Activated naive CD8-positive, alpha-beta T cell (primary cell): Measurements from ENCODE around the gene ZIC4.

Experiments
- H3K27ac Mint-ChIP-seq: one replicate; pipeline ENCODE4 v1.8.0; 2021; ENCODE audit warnings: mixed read lengths
- H3K27me3 Mint-ChIP-seq: one replicate; pipeline ENCODE4 v1.8.0; 2021; ENCODE audit warnings: mixed read lengths
- H3K36me3 Mint-ChIP-seq: one replicate; pipeline ENCODE4 v1.8.0; 2021; ENCODE audit warnings: mixed read lengths
- H3K4me1 Mint-ChIP-seq: one replicate; pipeline ENCODE4 v1.8.0; 2021; ENCODE audit warnings: low read depth, mixed read lengths
- H3K4me3 Mint-ChIP-seq: one replicate; pipeline ENCODE4 v1.8.0; 2021; ENCODE audit warnings: mild to moderate bottlenecking, mixed read lengths
- H3K9me3 Mint-ChIP-seq: one replicate; pipeline ENCODE4 v1.8.0; 2021; ENCODE audit warnings: low read depth, mixed read lengths

Gene ZIC4

DNA sequence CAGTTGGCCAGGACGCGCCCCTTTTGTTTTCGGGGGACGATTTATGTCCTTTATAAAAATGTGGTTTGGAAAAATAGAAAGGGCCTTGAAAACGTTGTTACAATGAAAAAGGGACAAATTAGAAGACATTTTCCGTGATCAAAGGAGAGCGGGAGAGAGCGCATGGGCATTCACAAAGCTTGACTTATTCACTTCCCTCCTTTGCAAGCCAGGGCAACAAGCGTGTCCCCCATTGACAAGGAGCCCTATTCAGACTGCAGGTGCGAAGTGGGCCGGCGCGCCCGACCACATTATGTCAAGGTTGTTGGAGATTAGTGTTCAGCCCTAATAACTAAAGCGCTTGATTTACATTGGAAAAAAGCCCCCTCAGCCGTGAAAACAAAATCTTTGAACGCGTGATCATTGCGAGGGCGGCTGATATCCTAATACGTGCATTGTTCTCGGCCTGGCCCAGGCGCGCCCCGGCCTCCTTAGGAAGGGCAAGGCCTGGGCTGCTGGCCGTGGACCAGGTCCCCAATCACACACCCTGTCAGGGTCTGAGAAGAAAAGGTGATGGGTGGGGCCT lies 25.9 kb downstream of the ZIC4 start:
- H3K4me3 Mint-ChIP-seq, result no peak overlapping the region
- H3K4me1 Mint-ChIP-seq, result no peaks in the 10 kb centered on the region
- no peaks in the 10 kb centered on the region for H3K36me3 Mint-ChIP-seq
- H3K27me3 Mint-ChIP-seq, result peaks cover 57% of the 10 kb centered on the region
- no peaks in the 10 kb centered on the region for H3K9me3 Mint-ChIP-seq
- no peak overlapping the region for H3K27ac Mint-ChIP-seq

DNA sequence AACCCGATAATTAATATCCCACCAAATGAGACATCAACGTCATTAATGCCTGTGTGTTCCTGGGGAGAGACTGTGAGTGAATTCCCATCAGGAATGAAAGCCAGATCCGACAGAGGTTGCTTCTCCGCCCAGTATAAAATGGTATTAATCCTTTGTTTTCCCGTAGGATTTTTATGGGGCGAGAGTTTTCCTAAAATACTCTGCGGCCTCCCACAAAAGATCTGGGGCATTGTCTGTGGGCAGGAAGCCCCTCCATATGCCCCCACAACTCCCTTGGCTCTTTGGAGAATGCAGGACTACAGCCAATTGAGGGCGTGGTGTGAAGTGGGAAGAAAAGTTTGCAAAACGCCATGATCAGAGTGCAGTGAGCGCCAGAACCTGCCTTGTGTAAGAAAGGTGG lies 26.7 kb downstream of the ZIC4 start:
- Mint-ChIP-seq H3K27me3 (peaks cover 56% of the 10 kb centered on the region), H3K36me3 (no peaks in the 10 kb centered on the region), H3K4me3 (no peak overlapping the region), H3K27ac (no peak overlapping the region), H3K9me3 (no peaks in the 10 kb centered on the region), H3K4me1 (no peaks in the 10 kb centered on the region)

DNA sequence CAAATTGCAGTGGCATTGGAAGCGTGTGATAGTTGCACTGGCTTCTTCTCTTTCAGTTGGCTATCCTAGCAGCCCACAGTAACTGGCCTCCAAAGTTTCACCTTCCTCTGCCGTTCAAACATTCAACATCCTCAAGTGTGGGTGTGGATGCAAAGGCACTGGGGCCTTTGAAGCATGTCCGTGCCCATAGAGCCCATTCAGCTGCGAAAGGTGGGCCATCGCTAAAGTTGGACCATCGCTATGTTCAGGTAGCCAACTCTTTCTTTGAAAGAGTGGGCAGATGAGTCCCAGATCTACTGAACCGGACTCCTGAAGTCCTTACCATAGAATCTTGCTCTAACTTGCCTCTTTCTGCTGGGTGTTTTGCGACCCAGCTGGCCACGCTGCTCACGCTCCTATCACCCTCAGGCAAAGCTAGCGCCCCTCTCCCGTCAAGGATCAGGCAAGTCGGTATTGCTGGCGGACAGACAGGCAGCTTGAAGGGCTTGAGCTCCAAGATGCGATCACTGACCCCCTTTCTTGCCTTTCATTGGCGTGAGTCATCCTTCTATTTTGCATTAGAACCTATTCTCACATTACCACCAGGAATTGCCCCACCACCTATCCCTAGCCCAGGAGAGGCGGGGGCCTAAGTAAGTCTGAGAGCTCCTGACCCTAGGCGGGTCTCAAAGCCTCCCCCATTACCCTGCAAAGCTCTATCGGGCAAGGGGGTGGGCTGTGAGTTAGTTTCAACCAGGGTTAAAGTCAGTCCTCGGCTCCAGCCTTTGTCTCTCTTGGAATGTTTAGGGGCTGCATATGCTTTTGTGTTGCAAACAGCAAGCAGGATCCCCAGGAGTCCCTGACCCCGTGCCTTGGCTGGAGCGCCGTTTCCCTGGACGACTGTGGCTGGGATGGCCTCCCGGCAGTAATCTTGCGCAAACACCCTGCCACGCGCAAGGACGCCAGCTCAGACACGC lies 28.7 kb downstream of the ZIC4 start:
- Mint-ChIP-seq H3K36me3 (no peaks in the 10 kb centered on the region), H3K27me3 (peaks cover 57% of the 10 kb centered on the region), H3K4me3 (no peak overlapping the region), H3K9me3 (no peaks in the 10 kb centered on the region), H3K27ac (no peak overlapping the region), H3K4me1 (no peaks in the 10 kb centered on the region)

DNA sequence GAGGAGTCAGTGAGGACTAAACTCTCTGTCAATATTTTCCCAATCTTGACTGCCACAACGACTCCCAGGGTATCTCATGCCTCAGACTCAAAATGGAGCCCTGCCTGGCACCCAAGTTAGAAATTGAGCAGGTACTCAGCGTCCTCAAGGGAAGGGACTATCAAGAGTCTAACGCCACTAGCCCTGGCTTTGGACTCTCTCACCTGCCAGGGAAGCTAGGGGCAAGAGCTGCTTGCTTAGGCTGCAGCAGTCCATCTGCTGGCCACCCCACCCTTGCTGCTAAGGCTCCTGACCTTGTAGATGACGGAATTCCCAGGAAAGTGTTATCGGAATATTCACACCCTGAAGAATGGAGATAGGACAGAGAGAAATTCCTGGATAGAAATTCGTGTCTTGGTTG lies 33.0 kb downstream of the ZIC4 start:
- H3K9me3 Mint-ChIP-seq, result no peaks in the 10 kb centered on the region
- H3K4me1 Mint-ChIP-seq, result no peaks in the 10 kb centered on the region
- no peak overlapping the region for H3K27ac Mint-ChIP-seq
- H3K4me3 Mint-ChIP-seq, result no peak overlapping the region
- H3K36me3 Mint-ChIP-seq, result no peaks in the 10 kb centered on the region
- peaks cover 68% of the 10 kb centered on the region for H3K27me3 Mint-ChIP-seq

DNA sequence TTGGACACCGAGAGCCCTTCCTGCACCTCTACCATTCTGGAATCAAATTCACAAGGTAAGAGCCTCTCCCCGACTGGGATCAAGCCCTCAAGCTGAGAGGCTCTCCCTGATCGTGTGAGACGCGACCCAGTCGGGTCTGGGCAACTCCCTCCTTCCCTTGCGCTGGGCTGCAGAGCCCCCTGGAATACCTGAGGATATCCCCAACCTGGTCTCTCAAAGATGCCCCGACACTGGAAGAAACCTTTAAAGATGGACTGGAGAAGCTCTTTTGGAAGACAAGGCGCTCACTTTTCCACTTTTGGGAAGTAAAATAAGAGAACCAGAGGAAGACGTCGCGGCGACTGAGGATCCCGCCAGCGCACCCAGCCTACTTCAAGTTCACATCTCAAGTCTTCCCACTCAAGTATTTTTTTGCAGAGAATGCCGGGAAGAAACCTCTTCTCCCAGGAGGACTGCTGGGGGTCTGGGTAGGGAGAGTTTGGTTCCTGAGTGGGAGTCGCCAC lies 33.8 kb downstream of the ZIC4 start:
- Mint-ChIP-seq H3K27ac (no peak overlapping the region), H3K9me3 (no peaks in the 10 kb centered on the region), H3K36me3 (no peaks in the 10 kb centered on the region), H3K27me3 (peaks cover 66% of the 10 kb centered on the region), H3K4me1 (no peaks in the 10 kb centered on the region), H3K4me3 (no peak overlapping the region)

DNA sequence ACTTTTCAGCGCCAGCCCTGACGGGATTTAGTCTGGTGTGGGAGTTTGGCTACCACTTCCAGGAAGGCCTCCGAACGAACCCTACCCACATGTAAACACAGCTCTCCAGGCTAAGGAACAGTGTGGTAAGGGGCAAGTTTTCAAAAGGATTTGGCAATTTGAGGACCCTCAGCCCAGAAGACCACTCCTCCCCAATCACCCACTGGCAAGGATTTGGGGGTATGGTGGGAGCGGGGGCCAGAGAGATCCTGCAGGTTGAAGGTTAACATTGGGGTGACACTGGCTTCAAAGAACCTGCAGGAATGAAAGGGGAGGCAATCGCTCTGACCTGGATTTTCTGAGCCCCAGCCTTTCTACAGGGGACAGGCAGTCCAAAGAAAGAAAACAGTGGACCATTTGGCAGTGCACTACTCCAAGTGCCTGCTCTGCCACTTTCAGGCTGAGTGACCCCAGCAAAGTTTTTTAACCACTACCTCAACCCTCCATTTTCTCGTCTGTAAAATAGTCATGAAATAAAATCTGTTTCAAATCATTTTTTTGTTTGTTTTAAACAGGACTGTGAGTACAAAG lies 34.5 kb downstream of the ZIC4 start:
- no peaks in the 10 kb centered on the region for H3K36me3 Mint-ChIP-seq
- no peaks in the 10 kb centered on the region for H3K9me3 Mint-ChIP-seq
- H3K4me1 Mint-ChIP-seq, result no peaks in the 10 kb centered on the region
- H3K4me3 Mint-ChIP-seq, result no peak overlapping the region
- H3K27me3 Mint-ChIP-seq, result peaks cover 58% of the 10 kb centered on the region
- H3K27ac Mint-ChIP-seq, result no peak overlapping the region

DNA sequence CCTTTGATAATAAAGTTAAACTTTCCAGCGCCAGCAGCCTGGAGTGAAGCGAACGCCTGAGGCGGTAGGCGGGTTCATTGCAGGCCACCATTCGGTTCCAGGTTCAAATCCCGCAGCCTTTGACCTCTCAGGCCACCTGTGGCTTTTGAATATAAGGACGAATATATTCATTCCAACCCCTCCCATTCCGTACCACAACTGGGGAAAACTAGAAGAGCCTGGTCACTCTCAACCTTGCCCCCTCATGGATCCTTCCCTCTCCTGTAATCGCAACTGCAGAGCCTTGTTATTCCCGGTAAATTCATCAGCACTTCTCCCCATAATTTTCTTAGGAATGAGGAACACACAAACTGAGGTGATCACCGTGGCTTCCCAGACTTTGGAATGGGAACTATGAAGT lies 35.2 kb downstream of the ZIC4 start:
- H3K4me3 Mint-ChIP-seq, result no peak overlapping the region
- H3K27ac Mint-ChIP-seq, result no peak overlapping the region
- no peaks in the 10 kb centered on the region for H3K9me3 Mint-ChIP-seq
- H3K36me3 Mint-ChIP-seq, result no peaks in the 10 kb centered on the region
- H3K27me3 Mint-ChIP-seq, result peaks cover 57% of the 10 kb centered on the region
- no peaks in the 10 kb centered on the region for H3K4me1 Mint-ChIP-seq

DNA sequence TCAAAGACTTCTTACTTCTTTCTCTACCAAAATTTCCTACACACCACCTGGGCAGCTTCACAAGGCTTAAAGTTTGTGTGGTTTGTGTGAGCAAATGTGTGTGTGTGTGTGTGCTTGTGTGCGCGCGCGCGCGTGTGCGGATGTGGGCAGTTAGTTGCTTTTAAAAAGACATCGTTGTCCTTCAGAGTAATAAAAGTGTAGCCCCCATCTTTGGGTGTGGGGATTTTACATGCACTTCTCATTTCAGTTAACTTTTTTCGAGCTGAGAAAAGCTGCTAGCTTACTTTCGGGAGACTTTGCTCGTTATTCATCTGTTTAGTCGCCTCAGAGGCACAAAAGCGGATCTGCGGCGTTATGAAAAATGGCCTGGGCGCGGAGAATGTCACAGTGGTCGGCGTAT lies 36.0 kb downstream of the ZIC4 start:
- H3K4me1 Mint-ChIP-seq, result no peaks in the 10 kb centered on the region
- H3K36me3 Mint-ChIP-seq, result no peaks in the 10 kb centered on the region
- H3K9me3 Mint-ChIP-seq, result no peaks in the 10 kb centered on the region
- H3K27ac Mint-ChIP-seq, result no peak overlapping the region
- peaks cover 56% of the 10 kb centered on the region for H3K27me3 Mint-ChIP-seq
- no peak overlapping the region for H3K4me3 Mint-ChIP-seq

DNA sequence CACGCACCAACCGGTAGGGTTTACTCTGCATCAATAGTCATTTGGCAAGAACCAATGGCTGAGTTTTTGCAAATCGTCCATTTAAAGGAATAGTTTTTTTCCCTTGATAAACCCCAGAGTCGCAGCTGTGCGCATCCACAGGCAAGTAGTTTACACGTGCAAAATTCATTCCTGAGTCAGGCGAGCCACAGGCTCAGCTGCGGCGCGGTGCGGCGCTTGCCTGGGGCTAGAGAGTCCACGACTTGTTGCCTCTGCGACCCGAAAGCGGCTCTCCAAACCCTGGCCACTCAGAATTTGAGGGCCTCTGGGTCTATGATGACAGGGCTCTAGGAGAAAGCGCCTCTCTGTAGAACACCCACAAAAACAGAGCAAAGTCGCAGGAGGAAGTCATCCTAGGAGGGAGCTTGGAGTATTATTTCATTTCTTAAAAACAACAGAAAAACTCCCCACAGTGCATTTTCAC lies 36.7 kb downstream of the ZIC4 start:
- no peaks in the 10 kb centered on the region for H3K9me3 Mint-ChIP-seq
- H3K4me1 Mint-ChIP-seq, result no peaks in the 10 kb centered on the region
- H3K27ac Mint-ChIP-seq, result no peak overlapping the region
- H3K36me3 Mint-ChIP-seq, result no peaks in the 10 kb centered on the region
- H3K4me3 Mint-ChIP-seq, result no peak overlapping the region
- peaks cover 54% of the 10 kb centered on the region for H3K27me3 Mint-ChIP-seq

DNA sequence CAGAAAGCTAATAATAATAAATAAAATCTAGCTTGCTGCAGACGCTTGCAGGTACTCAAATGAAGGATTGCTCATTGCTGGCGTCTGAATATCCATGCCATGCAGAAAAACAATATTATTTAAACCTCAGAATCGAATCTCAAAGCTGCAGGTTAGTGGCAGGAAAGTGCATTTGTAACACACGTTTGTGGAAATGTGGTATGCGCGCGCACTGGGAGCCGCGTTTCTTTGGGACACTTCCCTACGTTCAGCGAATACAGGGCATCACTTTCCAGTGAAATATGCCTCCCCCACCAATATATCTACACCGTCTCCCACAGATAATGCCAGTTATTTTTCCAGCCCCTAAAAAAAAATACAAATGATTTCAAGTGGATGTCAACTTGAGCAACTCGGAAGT lies 37.1 kb downstream of the ZIC4 start:
- no peak overlapping the region for H3K4me3 Mint-ChIP-seq
- no peaks in the 10 kb centered on the region for H3K9me3 Mint-ChIP-seq
- H3K27ac Mint-ChIP-seq, result no peak overlapping the region
- no peaks in the 10 kb centered on the region for H3K36me3 Mint-ChIP-seq
- H3K27me3 Mint-ChIP-seq, result peaks cover 51% of the 10 kb centered on the region
- H3K4me1 Mint-ChIP-seq, result no peaks in the 10 kb centered on the region

DNA sequence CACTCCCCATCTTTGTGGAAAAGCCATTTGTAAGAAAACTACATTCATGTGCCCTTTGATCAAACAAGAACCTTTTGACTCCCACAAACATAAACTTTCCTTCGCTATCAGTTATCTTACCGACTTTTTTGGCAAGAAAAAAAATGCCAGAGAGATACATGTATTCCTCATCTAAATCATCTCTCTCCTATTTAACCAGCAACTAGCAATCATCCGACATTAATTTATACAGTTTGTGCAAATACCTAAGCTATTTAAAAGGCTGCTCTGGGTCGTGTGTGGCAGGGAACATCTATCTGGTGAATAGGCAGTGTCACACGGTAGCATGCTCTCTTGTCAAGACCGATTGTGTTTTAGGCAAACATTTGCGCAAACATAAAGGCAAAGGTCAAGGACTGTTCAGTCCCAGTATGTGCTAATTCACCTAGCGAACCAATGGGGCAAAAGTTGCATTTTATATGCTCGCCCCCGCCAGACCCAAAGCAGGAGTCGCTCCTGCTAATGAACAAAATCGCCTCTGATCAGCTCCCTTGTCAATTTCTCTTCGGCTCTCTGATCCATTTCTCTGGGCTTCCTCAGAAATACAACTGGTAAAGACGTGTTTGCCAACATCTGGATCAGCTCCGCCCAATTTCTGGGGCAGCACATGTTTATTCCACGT lies 37.7 kb downstream of the ZIC4 start:
- Mint-ChIP-seq H3K36me3 (no peaks in the 10 kb centered on the region), H3K4me1 (no peaks in the 10 kb centered on the region), H3K27me3 (peaks cover 48% of the 10 kb centered on the region), H3K9me3 (no peaks in the 10 kb centered on the region), H3K27ac (no peak overlapping the region), H3K4me3 (no peak overlapping the region)

DNA sequence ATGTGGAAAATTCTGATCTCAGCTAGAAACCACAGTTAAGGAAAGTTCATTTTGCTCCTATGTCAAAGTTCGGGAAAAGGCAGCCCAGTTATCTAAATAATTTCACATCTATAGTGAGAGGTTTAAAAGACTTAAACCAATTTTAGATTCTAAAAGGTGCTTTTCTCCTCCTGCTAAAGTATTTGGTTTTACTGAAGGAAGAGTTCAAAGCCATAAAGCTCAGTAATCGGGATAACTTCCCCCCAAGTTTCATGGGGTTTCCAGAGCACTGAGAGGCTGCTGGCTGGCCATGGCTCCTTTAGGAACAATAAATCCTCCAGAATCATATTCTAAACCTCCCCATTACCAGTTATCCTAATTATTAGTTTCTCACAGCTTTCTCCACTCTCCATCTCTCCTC lies 38.2 kb downstream of the ZIC4 start:
- H3K27ac Mint-ChIP-seq, result no peak overlapping the region
- H3K36me3 Mint-ChIP-seq, result no peaks in the 10 kb centered on the region
- H3K4me3 Mint-ChIP-seq, result no peak overlapping the region
- no peaks in the 10 kb centered on the region for H3K4me1 Mint-ChIP-seq
- peaks cover 42% of the 10 kb centered on the region for H3K27me3 Mint-ChIP-seq
- no peaks in the 10 kb centered on the region for H3K9me3 Mint-ChIP-seq

DNA sequence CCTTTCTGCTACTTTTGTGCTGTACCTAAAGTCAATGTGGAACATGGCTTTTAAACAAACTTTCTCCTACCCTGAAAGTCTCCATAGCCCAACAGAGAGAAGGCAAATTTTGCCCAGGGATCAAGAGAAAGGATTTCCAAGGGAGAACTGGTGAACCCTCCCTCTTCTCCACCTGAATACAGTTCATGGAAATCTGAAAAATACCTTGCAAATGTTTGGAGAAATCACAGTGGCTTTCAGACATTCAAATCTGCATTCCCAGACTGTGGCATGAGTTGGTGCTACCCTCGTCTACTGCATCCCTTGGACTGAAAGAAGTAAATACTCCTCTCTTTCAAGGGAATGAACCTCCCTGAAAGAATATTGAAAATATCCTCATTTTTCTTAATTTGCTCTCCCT lies 38.7 kb downstream of the ZIC4 start:
- H3K27ac Mint-ChIP-seq, result no peak overlapping the region
- H3K4me3 Mint-ChIP-seq, result no peak overlapping the region
- H3K27me3 Mint-ChIP-seq, result peaks cover 41% of the 10 kb centered on the region
- H3K4me1 Mint-ChIP-seq, result no peaks in the 10 kb centered on the region
- H3K36me3 Mint-ChIP-seq, result no peaks in the 10 kb centered on the region
- no peaks in the 10 kb centered on the region for H3K9me3 Mint-ChIP-seq

DNA sequence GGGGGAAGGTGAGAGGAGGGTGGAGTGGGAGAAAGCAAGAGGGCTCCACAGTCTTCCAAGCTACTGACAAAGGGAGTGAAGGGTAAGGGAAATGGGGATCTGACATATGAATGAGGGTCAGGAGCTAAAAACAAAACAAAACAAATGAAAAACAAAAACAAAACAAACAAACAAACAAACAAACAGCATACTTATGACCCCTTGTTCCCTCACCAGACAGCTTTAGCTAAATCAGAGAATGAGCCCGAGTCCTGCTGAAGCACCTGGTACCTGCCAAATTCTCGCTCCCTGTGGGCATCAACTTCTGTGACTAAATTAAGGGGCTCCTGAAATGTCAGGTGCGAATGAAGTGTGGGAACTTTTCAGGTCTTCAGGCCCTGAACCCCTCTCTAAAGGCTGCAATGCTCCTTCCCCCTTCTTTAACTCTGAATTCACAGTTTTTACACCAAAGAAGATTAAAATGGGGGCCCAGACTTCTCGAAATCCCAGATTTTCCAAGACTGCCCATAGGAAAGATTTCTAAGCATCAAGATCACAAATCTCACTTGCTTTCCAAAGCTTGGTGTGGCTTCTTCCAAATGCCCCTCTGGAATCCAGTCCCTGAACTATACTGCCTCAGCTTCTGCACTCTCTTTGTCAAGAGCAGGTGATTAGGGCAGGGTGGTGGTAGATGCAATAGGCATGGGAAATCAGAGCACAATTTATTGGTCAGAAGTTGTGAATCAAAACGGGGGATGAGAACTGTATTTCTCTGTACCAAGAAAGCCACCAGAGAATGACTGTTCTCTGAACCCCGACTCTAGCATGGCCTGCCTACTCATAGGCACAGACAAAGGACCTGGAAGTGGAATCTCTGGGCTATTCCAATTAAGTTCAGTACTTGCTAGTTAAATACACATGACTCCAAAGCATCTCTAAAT lies 40.9 kb downstream of the ZIC4 start:
- H3K27me3 Mint-ChIP-seq, result peaks cover 39% of the 10 kb centered on the region
- no peaks in the 10 kb centered on the region for H3K36me3 Mint-ChIP-seq
- H3K4me3 Mint-ChIP-seq, result no peak overlapping the region
- H3K9me3 Mint-ChIP-seq, result no peaks in the 10 kb centered on the region
- peaks cover 5% of the 10 kb centered on the region for H3K4me1 Mint-ChIP-seq
- H3K27ac Mint-ChIP-seq, result no peak overlapping the region
